Right atrium auricular region (tissue), 2 donors: ENCODE data around the gene OTUD5. TPM values are rescaled to one million over a fixed set of nuclear protein-coding genes. Genes with fewer than 3 reads are reported as not detected.

Experiments used
- DNase-seq: peaks from one replicate; pipeline ENCODE4 v3.0.0-alpha.2; 2019; ENCODE audit warnings: low spot score
- H3K27ac ChIP-seq, 2 donors: fragments of 200-600 bp; sonication (generic); 1 replicate in 1 of 2; 2 replicates in 1 of 2; pipeline ENCODE4 v1.5.1; 2016 to 2019
- H3K27me3 ChIP-seq, 2 donors: fragments of 200-600 bp; sonication (generic); one replicate each; pipeline versions ENCODE4 v1.5.1 to v1.6.0; 2017 to 2019
- H3K36me3 ChIP-seq: fragments of 200-600 bp; sonication (generic); one replicate; pipeline ENCODE4 v1.5.1; 2016
- H3K4me1 ChIP-seq, 2 donors: fragments of 200-600 bp; sonication (generic); one replicate each; pipeline versions ENCODE4 v1.5.1 to v1.6.0; 2017 to 2019
- H3K4me3 ChIP-seq, 2 donors: fragments of 200-600 bp; sonication (generic); 1 replicate in 1 of 2; 2 replicates in 1 of 2; pipeline ENCODE4 v1.5.1; 2017 to 2019; ENCODE audit warnings: mild to moderate bottlenecking in 1 of 2, moderate library complexity in 1 of 2
- H3K9me3 ChIP-seq, 2 donors: fragments of 200-600 bp; sonication (generic); one replicate each; pipeline ENCODE4 v1.5.1; 2019
- total RNA-seq, 2 donors: library from RNA; depleted of rRNA; stranded (reverse); fragments of >200 nt; gene quantifications; one replicate each; pipeline ENCODE4 v1.1.0, GENCODE V29; 2016
- TF ChIP-seq, protein P1 (sequence below), 2 donors: fragments of 200-600 bp; sonication (generic); IDR thresholded peaks; one replicate each; pipeline ENCODE4 v1.5.1; 2019; ENCODE audit warnings: antibody characterized with exemption in 2 of 2

OTUD5 gene
- total RNA-seq, 2 donors from 2014 or later, result 15.4 to 23.9 TPM

DNA sequence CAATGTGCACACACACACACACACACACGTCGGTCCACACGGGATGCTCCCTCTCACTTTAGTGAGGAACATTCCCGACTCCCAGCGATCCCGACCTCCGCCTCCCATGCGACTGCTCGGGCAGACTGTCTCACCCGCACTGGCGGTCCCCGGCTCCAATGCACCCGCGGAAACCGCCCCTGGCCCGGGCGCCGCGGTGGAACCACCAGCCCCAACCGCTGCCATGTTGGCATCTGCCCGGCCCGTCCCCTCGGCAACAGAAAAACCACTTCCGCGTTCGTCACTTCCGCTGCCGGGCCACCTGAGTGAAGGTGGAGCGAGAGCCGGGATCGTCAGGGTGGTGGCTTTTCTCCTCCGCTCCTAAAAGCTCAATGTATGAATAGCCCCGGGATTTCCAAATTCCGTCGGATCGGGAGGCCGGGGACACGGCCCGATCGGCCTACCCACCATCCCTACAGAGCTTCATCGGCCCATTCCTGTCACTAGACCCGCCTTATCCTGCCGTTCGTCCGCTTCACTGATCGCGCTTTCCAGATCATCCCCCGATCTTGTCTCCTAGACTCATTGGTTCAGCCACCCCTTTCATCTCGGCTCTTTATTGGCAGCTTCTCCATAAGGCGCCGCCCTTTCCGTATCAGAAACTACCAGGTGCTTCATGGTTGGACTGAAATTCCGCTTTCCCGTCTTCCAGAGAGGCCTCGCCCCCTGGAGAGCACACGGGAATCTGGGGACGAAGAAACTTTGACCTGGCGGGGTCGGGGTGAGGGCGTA lies 45.8 kb downstream of the OTUD5 start, which contains the start of gene SLC35A2:
TSS of gene SLC35A2 (minus strand) at position 235 of the 771 bp plus-strand sequence. CDS start at position 225, 10 bp downstream.
- H3K9me3 ChIP-seq, result no peaks in the 10 kb centered on the region
- peaks cover 3% of the 10 kb centered on the region for H3K36me3 ChIP-seq
- no peaks in the 10 kb centered on the region for H3K4me1 ChIP-seq
- H3K27me3 ChIP-seq, result no peaks in the 10 kb centered on the region
- H3K27ac ChIP-seq, result peak within 1 kb of the TSS; percentile 72 to 78
- H3K4me3 ChIP-seq, result peak within 1 kb of the TSS; percentile 51 to 57
- TF ChIP-seq, protein P1, sequence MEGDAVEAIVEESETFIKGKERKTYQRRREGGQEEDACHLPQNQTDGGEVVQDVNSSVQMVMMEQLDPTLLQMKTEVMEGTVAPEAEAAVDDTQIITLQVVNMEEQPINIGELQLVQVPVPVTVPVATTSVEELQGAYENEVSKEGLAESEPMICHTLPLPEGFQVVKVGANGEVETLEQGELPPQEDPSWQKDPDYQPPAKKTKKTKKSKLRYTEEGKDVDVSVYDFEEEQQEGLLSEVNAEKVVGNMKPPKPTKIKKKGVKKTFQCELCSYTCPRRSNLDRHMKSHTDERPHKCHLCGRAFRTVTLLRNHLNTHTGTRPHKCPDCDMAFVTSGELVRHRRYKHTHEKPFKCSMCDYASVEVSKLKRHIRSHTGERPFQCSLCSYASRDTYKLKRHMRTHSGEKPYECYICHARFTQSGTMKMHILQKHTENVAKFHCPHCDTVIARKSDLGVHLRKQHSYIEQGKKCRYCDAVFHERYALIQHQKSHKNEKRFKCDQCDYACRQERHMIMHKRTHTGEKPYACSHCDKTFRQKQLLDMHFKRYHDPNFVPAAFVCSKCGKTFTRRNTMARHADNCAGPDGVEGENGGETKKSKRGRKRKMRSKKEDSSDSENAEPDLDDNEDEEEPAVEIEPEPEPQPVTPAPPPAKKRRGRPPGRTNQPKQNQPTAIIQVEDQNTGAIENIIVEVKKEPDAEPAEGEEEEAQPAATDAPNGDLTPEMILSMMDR (IDR thresholded peaks at IDR 0.05), result no peak
- DNase-seq, result peak; percentile 76

DNA sequence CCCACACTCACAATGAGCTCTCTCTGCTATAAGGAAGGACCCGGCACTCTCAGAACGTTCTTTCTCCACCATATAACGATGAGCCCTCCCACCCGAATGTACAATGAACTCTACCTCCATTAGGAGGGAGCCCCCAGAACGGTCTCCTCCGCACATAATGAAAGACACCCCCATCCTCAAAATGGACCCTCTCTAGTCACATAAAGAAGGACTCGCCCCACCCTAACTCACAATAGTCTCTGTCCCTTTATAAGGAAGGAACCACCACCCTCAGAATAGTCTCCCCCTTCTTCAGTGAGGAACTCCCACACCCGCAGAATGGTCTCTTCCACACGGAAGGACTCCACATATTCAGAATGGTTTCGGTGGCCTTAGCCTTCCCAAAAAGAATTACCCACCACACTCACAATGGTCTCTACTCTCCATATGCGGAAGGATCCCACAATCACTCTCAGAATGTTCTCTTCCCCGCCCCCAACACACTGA lies 46.4 kb downstream of the OTUD5 start:
- Histone ChIP-seq H3K36me3 (peaks cover 9% of the 10 kb centered on the region), H3K27me3 (no peaks in the 10 kb centered on the region), H3K4me3 (peak overlapping the region; percentile 51 to 57), H3K9me3 (no peaks in the 10 kb centered on the region), H3K4me1 (no peaks in the 10 kb centered on the region), H3K27ac (peak overlapping the region; percentile 72 to 78)
- TF ChIP-seq, protein P1 (IDR thresholded peaks at IDR 0.05), result no peak
- no peak for DNase-seq

DNA sequence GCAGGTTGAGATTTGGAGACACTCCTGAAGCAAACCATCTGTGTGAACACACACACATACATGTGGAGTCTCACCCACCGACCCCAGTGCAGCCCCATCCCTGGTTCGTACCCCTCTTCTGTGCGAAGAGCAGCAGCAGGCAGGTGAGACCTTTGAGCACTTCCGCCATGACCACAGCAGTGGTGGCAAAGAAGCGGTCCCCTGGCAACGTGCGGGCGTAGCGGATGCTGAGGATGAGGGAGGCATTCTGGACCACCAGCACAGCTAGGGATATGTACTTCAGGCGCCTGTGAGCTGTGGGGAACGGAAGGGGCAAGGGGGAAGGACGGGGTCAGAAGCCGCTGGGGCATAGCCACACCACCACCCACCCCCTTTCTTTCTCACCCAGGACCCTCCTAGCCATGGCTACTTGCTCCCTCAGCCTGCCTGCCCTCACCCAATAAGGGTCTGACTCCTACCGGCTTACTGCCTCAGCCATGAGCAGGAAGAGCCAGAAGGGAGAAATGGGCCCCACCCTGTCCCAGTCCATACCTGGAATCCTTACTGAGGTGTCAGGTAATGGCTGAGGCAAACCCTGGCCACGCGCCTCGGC lies 47.6 kb downstream of the OTUD5 start:
- Histone ChIP-seq H3K27me3 (no peaks in the 10 kb centered on the region), H3K36me3 (peaks cover 10% of the 10 kb centered on the region), H3K9me3 (no peaks in the 10 kb centered on the region), H3K4me3 (no peak overlapping the region), H3K4me1 (no peaks in the 10 kb centered on the region), H3K27ac (no peak overlapping the region)
- TF ChIP-seq, protein P1 (IDR thresholded peaks at IDR 0.05), result no peak
- DNase-seq, result no peak

DNA sequence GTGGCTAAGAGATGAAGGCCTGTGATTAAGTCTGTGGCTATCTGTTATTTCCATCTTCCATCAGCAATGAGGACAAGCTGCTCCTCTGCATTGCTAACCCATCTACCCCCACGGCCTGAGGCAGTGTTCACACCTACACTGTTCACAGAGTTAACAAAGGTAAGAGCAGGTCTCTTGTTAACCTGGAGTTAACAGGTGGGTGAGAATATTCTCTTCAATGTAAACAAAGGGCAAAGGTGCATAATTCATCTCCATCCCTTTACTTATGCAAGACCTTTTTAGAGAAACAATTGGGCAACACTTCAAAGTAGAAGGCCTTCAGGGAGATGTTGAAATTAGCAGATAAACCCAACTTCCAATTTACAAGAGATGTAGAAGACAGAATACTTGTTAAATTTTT lies 48.8 kb downstream of the OTUD5 start:
- Histone ChIP-seq H3K4me1 (no peaks in the 10 kb centered on the region), H3K36me3 (peaks cover 10% of the 10 kb centered on the region), H3K4me3 (no peak overlapping the region), H3K27ac (no peak overlapping the region), H3K27me3 (no peaks in the 10 kb centered on the region), H3K9me3 (no peaks in the 10 kb centered on the region)
- TF ChIP-seq, protein P1 (IDR thresholded peaks at IDR 0.05), result no peak
- no peak for DNase-seq

DNA sequence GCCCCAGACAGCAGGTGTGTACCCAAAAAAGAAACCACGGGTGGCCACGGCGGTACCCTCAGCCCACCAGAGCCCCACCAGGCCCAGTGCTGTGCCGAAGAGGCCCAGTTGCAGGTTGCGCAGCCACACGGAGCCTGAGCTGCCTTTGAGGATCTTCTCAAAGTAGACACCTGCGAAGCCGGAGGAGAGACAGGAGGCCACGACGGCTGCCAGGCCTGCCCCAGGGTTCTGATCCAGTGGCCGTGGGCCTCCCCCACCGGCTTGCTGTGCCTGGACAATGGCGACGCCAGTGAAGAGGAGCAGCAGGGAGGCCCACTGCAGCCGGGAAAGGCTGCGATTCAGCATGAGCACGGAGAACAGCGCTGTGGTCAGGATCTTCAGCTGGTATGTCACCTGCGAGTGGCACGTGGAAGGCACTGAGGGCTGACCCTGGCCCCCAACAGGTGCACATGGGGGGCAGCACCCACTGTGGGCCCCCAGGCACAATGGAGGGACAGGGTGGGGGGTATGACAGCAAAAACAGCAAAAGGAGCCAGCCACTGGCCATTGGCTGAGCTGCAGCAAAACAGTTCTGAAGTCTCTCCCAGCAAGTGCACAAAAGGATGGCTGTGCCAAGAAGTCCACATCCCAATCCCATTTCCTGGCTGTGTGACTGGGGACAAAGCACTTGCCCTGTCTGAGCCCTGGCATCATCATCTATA lies 52.2 kb downstream of the OTUD5 start:
- Histone ChIP-seq H3K27me3 (no peaks in the 10 kb centered on the region), H3K36me3 (peaks cover 35% of the 10 kb centered on the region), H3K27ac (no peak overlapping the region), H3K4me3 (no peak overlapping the region), H3K9me3 (no peaks in the 10 kb centered on the region), H3K4me1 (no peaks in the 10 kb centered on the region)
- TF ChIP-seq, protein P1 (IDR thresholded peaks at IDR 0.05), result no peak
- DNase-seq, result no peak
